Activated CD4-positive, alpha-beta T cell treated with anti-CD3 and anti-CD28 coated beads for 36 hours (primary cell): ENCODE results near the gene PPIL1. TPM values are rescaled to one million over a fixed set of nuclear protein-coding genes. Genes with fewer than 3 reads are reported as not detected.
"Not testable (repeated sequence)": the region's sequence is repeated elsewhere in the genome, so short reads cannot be mapped to it uniquely, and the experiment has no call there.

ENCODE experiments used
- ATAC-seq: fragments of 200-7000 bp; cut with Tn5 transposase; one replicate; pipeline ENCODE4 v1.10.0; 2021; ENCODE audit warnings: mild to moderate bottlenecking, moderate library complexity
- CTCF ChIA-PET: fragments of 350-600 bp; sonication (Branson Sonifier 250); formaldehyde crosslinking; loops from one replicate; lab custom pipeline; 2021; ENCODE audit warnings: antibody characterized with exemption; lab: Charles Lee
- POLR2A ChIA-PET: fragments of 350-600 bp; sonication (Branson Sonifier 250); formaldehyde crosslinking; loops from one replicate; lab custom pipeline; 2021; ENCODE audit warnings: antibody characterized with exemption, inconsistent platforms; lab: Charles Lee
- DNase-seq: peaks from one replicate; pipeline ENCODE4 v3.0.0-alpha.2; 2020
- H3K27ac Mint-ChIP-seq: one replicate; pipeline ENCODE4 v1.8.0; 2021; ENCODE audit warnings: mixed read lengths
- H3K27me3 Mint-ChIP-seq: one replicate; pipeline ENCODE4 v1.8.0; 2021; ENCODE audit warnings: mixed read lengths
- H3K36me3 Mint-ChIP-seq: one replicate; pipeline ENCODE4 v1.8.0; 2021; ENCODE audit warnings: low read depth, mixed read lengths
- H3K4me1 Mint-ChIP-seq: one replicate; pipeline ENCODE4 v1.8.0; 2021; ENCODE audit warnings: mixed read lengths
- H3K4me3 Mint-ChIP-seq: one replicate; pipeline ENCODE4 v1.8.0; 2021; ENCODE audit warnings: mild to moderate bottlenecking, moderate library complexity, mixed read lengths
- H3K9me3 Mint-ChIP-seq: one replicate; pipeline ENCODE4 v1.8.0; 2021; ENCODE audit warnings: low read depth, mixed read lengths
- intact Hi-C, 2 experiments: fragments of 100-400 bp; cut with DNase I in 1 of 2; cut with micrococcal nuclease in 1 of 2; formaldehyde crosslinking; loops; one replicate each; pipeline versions ENCODE4 v1.14.2 to v1.15.1; 2022 to 2024; cut with DNase I, micrococcal nuclease
- total RNA-seq, 2 experiments: library from RNA; stranded (reverse); gene quantifications; one replicate each; pipeline ENCODE4 v1.2.3, GENCODE V29; 2021

PPIL1 gene
- total RNA-seq, 2 experiments from 2014 or later: 45.9 to 46.0 TPM

GRCh38 chr6:36813047-36813446 is 61.6 kb downstream of the PPIL1 start:
- ATAC-seq, intact Hi-C loops, H3K4me3 Mint-ChIP-seq, H3K4me1 Mint-ChIP-seq, DNase-seq, H3K9me3 Mint-ChIP-seq, H3K36me3 Mint-ChIP-seq, POLR2A ChIA-PET, H3K27me3 Mint-ChIP-seq, H3K27ac Mint-ChIP-seq: not testable (repeated sequence)
- CTCF ChIA-PET: interaction anchor here (0.6 to 1.5 kb wide), 5 partner anchors 13 to 298 kb away, joined by 3 to 5 read pairs (median 3); no protein-coding TSS in a partner anchor

DNA sequence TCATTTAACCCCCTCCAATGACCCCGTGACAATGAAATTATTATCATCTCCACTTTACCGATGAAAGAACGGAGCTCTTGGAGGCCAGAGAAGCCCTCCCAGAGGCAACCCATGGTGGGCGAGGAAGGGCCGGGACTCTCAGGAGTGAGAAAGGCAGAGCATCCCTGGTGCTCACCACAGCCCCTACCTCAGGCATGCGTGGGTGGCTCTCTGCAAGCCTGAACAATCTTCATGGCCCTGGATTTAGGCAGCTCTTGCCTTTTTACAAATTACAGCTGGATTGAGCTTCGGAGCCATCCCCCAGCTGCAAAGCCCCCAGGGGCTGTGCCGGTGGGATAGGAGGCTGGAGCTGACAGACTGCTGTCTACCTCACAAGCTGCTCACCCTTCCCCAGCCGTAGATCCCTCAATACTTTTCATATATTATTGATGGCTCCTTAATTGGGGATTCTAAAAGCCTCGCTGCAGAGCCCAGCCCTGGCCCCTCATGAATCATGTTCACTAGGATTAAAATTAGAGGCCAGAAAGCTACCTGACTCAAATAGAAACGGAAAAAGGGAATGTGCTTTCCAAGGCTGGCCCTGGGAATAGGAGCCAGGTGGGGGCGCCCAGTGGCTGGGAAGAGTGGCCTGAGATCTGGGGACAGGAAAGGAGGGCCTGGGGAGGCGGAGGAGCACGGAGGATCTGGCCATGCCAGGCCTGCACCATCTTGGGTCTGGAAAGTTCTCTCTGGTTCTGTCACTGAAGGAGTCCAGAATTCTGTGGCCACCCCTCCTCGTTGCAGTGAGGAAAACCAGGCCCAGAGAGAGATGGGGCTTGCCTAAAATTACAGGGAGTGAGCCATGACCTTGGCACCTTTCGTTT is 64.4 kb downstream of the PPIL1 start:
- intact Hi-C loops: no loop called here
- Mint-ChIP-seq H3K27ac (no peak overlapping the region), H3K9me3 (no peaks in the 10 kb centered on the region), H3K36me3 (no peaks in the 10 kb centered on the region), H3K4me1 (no peaks in the 10 kb centered on the region), H3K27me3 (no peaks in the 10 kb centered on the region), H3K4me3 (no peak overlapping the region)
- ATAC-seq: no peak
- ChIA-PET POLR2A (no interaction called here), CTCF (interaction anchor here (0.6 to 1.6 kb wide), 6 partner anchors 22 to 124 kb away, joined by 3 to 10 read pairs (median 3); no protein-coding TSS in a partner anchor)
- DNase-seq: no peak

DNA sequence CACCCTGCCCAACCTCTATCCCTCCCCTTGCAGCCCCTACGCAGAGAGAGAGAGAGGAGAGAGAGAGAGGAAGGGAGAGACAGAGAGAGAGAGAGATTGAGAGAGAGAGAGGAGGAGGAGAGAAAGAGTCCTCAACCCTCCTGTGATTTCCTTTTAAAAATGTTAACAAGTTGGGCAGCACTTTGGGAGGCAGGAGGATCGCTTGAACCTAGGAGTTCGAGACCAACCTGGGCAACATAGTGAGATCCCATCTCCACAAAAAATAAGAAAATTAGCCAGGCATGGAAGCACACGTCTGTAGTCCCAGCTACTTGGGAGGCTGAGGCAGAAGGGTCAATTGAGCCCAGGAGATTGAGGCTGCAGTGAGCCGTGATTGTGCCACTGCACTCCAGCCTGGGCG is 65.4 kb downstream of the PPIL1 start:
- DNase-seq (no peak), ATAC-seq (no peak)
- H3K4me3 Mint-ChIP-seq: no peak overlapping the region
- intact Hi-C loops: no loop called here
- ChIA-PET CTCF (interaction anchor here (0.8 to 1.3 kb wide), 4 partner anchors 19 to 123 kb away, joined by 3 read pairs; no protein-coding TSS in a partner anchor), POLR2A (no interaction called here)
- H3K27ac Mint-ChIP-seq: no peak overlapping the region
- H3K36me3 Mint-ChIP-seq: no peaks in the 10 kb centered on the region
- no peaks in the 10 kb centered on the region for H3K4me1 Mint-ChIP-seq
- H3K27me3 Mint-ChIP-seq: no peaks in the 10 kb centered on the region
- H3K9me3 Mint-ChIP-seq: no peaks in the 10 kb centered on the region

DNA sequence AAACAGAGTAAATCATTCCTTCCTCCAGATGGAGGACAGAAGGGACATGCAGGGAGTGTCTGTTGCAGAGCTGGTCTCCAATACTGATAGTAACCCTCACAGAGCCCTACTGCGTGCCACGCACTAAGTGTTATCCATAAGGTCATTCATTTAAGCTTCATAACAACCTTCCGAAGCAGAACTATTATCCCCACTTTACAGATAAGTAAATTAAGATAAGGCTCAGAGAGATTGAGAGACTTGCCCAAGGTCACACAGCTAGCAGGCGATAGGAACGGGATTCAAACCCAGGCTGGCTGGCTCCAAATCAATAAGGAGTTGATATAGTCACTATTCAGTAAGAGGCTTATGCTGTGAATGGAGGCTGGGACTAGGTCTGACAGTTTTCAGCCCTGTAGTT is 66.0 kb downstream of the PPIL1 start:
- Mint-ChIP-seq H3K4me3 (no peak overlapping the region), H3K27ac (no peak overlapping the region), H3K36me3 (no peaks in the 10 kb centered on the region), H3K9me3 (no peaks in the 10 kb centered on the region), H3K27me3 (no peaks in the 10 kb centered on the region), H3K4me1 (no peaks in the 10 kb centered on the region)
- no peak for DNase-seq
- ATAC-seq: no peak
- intact Hi-C loops: no loop called here
- POLR2A ChIA-PET: no interaction called here
- CTCF ChIA-PET: interaction anchor here (1.1 kb wide), 1 partner anchor 20 kb away, joined by 3 read pairs; no protein-coding TSS in a partner anchor

DNA sequence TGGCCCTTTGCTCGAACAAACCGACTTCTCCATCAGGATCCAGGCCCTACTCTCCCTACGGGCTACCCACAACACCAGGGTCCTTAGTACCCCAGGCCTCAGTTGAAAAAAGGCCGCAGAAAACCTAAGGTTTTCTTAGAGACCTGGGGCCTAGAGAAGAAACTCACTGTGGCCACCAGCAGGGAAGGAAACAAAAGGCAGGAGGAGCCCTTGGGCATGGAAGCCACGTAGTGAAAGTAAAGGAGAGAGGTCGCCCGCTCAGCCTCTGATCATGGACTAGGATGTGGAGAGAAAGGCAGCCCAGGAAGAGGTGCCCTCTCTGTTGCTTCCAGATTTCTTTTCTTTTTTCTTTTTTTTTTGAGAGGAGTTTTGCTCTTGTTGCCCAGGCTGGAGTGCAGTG is 66.9 kb downstream of the PPIL1 start:
- CTCF ChIA-PET: no interaction called here

GRCh38 chr6:36807143-36807542 is 67.5 kb downstream of the PPIL1 start:
- CTCF ChIA-PET: interaction anchor here (1.1 to 1.5 kb wide), 2 partner anchors 24 to 57 kb away, joined by 3 to 5 read pairs; no protein-coding TSS in a partner anchor
- no peak overlapping the region for H3K27ac Mint-ChIP-seq
- no peaks in the 10 kb centered on the region for H3K27me3 Mint-ChIP-seq
- H3K4me1 Mint-ChIP-seq: no peaks in the 10 kb centered on the region
- intact Hi-C loops: no loop called here
- no peak for DNase-seq
- no peaks in the 10 kb centered on the region for H3K36me3 Mint-ChIP-seq
- no peaks in the 10 kb centered on the region for H3K9me3 Mint-ChIP-seq
- POLR2A ChIA-PET: no interaction called here
- no peak for ATAC-seq
- H3K4me3 Mint-ChIP-seq: no peak overlapping the region

More for the DNA sequence above, 66.9 kb downstream of the PPIL1 start:
- Mint-ChIP-seq H3K4me3 (no peak overlapping the region), H3K4me1 (no peaks in the 10 kb centered on the region), H3K9me3 (no peaks in the 10 kb centered on the region), H3K27ac (no peak overlapping the region), H3K36me3 (no peaks in the 10 kb centered on the region), H3K27me3 (no peaks in the 10 kb centered on the region)
- DNase-seq (no peak), ATAC-seq (no peak)
- intact Hi-C loops: no loop called here
- POLR2A ChIA-PET: no interaction called here

DNA sequence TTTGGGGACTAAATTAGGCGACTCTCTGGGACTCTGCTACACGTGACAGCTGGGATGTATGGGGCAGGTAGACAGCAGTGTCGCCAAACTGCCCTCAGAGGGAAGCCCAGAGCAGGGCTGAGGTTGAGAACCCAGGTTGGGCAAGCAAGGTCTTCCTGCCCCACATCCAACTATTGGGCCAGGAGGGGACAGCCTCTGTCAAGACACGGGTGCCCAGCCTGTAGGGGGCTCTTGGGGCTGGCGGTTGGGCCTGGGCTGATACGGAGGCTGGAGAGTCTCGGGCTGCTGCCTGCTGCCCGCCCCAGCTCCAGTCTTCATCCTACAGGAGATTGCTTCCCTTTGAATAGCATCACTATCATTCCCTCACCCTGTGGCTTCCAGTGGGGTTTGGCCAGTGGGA is 68.7 kb downstream of the PPIL1 start:
- ATAC-seq (no peak), DNase-seq (no peak)
- H3K27ac Mint-ChIP-seq: no peak overlapping the region
- ChIA-PET POLR2A (interaction anchor here (0.6 kb wide), 1 partner anchor 94 kb away, joined by 4 read pairs; no protein-coding TSS in a partner anchor), CTCF (interaction anchor here (1.1 to 1.5 kb wide), 2 partner anchors 23 to 59 kb away, joined by 3 to 5 read pairs; no protein-coding TSS in a partner anchor)
- H3K9me3 Mint-ChIP-seq: no peaks in the 10 kb centered on the region
- H3K4me3 Mint-ChIP-seq: no peak overlapping the region
- H3K4me1 Mint-ChIP-seq: no peaks in the 10 kb centered on the region
- H3K36me3 Mint-ChIP-seq: no peaks in the 10 kb centered on the region
- no peaks in the 10 kb centered on the region for H3K27me3 Mint-ChIP-seq
- intact Hi-C loops: no loop called here

DNA sequence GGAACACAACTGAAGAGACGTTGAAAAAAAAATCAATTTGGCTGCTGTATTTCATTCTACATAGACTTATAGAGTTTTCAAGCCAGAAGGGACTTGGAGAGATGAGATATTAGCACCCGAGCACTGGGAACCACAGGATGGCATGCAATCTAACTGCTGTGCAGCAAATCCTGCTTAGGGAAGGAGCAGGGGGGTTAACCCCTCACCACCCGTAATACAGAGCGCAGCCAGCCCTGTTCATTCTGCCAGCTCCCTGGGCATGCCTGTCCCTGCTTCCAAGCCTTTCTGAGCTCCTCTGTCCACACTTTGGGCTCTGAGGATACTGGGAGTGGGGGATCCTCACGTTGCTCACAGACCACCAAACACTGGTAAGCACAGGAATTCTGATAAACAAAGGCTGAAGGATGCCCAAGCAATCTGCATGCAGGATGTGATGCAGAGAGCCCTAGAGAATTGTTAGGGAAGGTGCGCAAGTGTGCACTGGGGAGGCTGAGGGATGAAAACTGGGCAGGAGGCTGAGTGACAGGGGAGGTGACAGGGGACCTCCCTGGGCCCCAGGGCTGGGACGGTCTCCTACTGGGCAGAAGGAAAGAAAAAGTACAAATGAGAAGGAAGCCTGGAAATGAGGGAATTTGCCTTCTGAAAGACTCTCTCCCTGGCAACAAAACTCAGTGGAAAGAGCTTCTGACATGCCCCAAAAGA is 69.4 kb downstream of the PPIL1 start:
- Mint-ChIP-seq H3K36me3 (no peaks in the 10 kb centered on the region), H3K4me3 (no peak overlapping the region), H3K27me3 (no peaks in the 10 kb centered on the region), H3K9me3 (no peaks in the 10 kb centered on the region), H3K27ac (no peak overlapping the region), H3K4me1 (no peaks in the 10 kb centered on the region)
- POLR2A ChIA-PET: no interaction called here
- ATAC-seq (no peak), DNase-seq (no peak)
- CTCF ChIA-PET: no interaction called here
- intact Hi-C loops: no loop called here

Other genes with a start within 250 kb of the PPIL1 start
- gene CDKN1A, start 196.1 kb downstream of the PPIL1 start, total RNA-seq: 10 to 100 TPM; 31.3 to 35.9 TPM
- under 1 TPM in 1 of 2 experiments, not detected in 1; 0.05 TPM for gene RAB44, start 177.0 kb downstream of the PPIL1 start, total RNA-seq
- 1 to 10 TPM; 1.1 to 1.3 TPM for gene CPNE5, start 35.4 kb downstream of the PPIL1 start, total RNA-seq
- gene C6orf89, start 11.1 kb upstream of the PPIL1 start, total RNA-seq: 10 to 100 TPM; 29.5 to 36.2 TPM
- 1 to 10 TPM in 1 of 2 experiments, under 1 TPM in 1; 0.96 to 1.9 TPM for gene PI16, start 79.9 kb upstream of the PPIL1 start, total RNA-seq
- gene MTCH1, start 111.4 kb upstream of the PPIL1 start, total RNA-seq: 10 to 100 TPM; 72.9 to 92.9 TPM
- under 1 TPM; 0.50 to 0.63 TPM for gene FGD2, start 130.9 kb upstream of the PPIL1 start, total RNA-seq